ENCODE measurements around the gene GOLT1B.

The GOLT1B gene

DNA sequence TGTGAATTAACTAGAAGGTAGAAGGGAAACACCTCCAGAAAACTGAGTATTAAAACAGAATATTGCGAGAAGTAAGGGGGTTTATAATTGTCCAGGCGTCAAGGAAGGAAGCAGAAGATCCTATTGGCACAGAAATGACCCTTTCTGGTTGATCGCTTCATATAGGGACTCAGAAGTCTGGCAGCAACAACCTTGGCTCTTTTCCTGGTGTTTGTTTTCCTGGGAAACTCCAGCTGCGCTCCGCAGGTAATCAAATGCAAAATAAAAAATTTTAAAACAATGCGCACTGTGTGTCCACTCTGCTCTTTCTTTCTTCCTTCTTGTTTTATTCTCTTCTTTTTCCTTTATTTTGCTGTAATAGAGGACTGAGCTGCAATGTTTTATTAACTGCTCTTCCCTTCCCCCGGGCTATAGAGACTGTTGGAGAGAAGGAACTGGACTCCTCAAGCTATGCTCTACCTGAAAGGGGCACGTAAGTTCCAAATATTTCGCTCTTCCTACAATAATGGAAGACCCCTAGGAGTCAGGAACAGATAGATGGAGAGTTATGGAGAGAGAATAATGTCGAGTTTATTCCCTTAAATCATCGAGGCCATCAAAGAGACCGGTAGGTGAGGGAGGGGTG, 25.2 kb downstream of the GOLT1B start:
- Histone ChIP-seq H3K4me3 (ENCODE audit: low read length) (no peak overlapping the region), H3K27me3 (ENCODE audit: control insufficient read depth, insufficient read depth, low read length) (peaks cover 44% of the 10 kb centered on the region), H3K36me3 (ENCODE audit: control insufficient read depth, insufficient read depth, low read length) (no peaks in the 10 kb centered on the region), H3K9ac (ENCODE audit: low read length) (no peak overlapping the region), H3K9me3 (ENCODE audit: control insufficient read depth, low read length) (no peaks in the 10 kb centered on the region), H3K4me1 (ENCODE audit: control insufficient read depth, insufficient read depth, low read length) (peaks cover 4% of the 10 kb centered on the region)

DNA sequence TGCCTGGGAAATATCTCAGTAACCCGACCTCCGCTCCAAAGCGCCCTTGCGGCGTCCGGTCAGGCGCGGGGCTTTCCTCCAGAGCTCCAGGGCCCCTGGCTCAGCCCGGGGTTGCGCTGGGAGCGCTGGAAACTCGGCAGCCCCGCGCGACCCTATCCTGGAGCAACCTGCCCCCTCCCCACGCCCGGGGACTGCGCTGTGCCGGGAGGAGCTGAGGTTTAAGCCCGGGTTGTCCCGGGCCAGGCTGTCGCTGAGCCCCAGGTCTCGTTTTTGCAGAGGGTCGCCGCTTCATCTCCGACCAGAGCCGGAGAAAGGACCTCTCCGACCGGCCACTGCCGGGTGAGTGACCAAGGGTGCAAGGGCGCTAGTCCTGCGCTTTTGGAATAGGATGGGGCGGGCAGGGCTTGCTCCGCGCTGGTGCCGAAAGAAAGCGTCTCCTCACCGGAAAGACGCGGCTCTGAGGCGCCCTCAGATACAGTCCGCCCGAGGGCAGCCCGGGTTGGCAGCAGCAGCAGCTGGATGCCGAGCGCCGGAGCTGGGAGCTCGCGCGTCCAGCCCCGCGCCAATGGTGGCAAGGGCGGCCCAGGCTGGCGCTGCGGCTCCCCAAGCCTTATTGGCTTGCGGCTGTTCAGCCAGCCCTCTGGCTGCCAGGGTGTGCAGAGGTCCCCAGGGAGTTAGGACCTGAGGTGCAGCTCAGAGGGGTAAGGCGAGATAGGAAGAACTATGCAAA, 26.0 kb downstream of the GOLT1B start:
- H3K27me3 ChIP-seq (ENCODE audit: control insufficient read depth, insufficient read depth, low read length) = peaks cover 44% of the 10 kb centered on the region
- H3K4me1 ChIP-seq (ENCODE audit: control insufficient read depth, insufficient read depth, low read length) = peaks cover 4% of the 10 kb centered on the region
- H3K9ac ChIP-seq (ENCODE audit: low read length) = no peak overlapping the region
- H3K4me3 ChIP-seq (ENCODE audit: low read length) = no peak overlapping the region
- no peaks in the 10 kb centered on the region for H3K36me3 ChIP-seq (ENCODE audit: control insufficient read depth, insufficient read depth, low read length)
- no peaks in the 10 kb centered on the region for H3K9me3 ChIP-seq (ENCODE audit: control insufficient read depth, low read length)

DNA sequence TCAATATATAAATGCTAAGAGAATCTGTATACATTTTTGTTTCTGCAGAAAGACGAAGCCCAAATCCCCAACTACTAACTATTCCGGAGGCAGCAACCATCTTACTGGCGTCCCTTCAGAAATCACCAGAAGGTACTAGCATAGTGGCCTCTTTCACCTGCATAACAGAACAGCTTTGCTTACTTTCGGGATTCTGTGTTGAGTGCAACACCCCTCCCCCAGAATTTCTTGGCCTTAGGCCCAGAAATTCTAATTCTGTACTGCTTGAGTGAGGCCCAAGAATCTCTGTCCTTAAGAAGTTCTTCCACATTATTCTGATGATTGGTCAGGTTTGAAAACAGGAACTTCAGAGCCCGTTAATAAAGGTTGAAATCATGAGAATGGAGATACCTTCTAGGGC, 27.4 kb downstream of the GOLT1B start:
- Histone ChIP-seq H3K4me1 (ENCODE audit: control insufficient read depth, insufficient read depth, low read length) (peaks cover 4% of the 10 kb centered on the region), H3K4me3 (ENCODE audit: low read length) (no peak overlapping the region), H3K9me3 (ENCODE audit: control insufficient read depth, low read length) (no peaks in the 10 kb centered on the region), H3K36me3 (ENCODE audit: control insufficient read depth, insufficient read depth, low read length) (no peaks in the 10 kb centered on the region), H3K9ac (ENCODE audit: low read length) (no peak overlapping the region), H3K27me3 (ENCODE audit: control insufficient read depth, insufficient read depth, low read length) (peaks cover 44% of the 10 kb centered on the region)

DNA sequence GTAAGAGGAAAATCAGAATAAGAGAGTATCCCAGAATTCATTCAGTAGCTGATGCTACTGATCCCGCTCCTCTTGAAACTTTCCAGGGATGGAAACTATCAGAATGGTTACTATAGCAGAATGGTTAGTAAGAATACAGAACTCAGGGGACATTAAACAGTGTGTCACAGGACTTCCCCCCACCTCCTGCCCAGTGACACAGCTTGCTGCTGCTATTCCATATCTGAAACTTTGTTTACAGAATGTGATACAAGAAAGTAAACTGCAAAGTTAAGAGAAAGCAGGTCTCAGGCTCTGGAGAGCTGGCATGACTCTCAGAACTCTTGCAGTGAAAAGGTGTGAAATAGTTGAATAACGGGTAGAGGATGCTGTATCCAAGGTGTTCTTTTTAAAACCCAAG, 27.9 kb downstream of the GOLT1B start:
- Histone ChIP-seq H3K9me3 (ENCODE audit: control insufficient read depth, low read length) (no peaks in the 10 kb centered on the region), H3K36me3 (ENCODE audit: control insufficient read depth, insufficient read depth, low read length) (no peaks in the 10 kb centered on the region), H3K4me3 (ENCODE audit: low read length) (no peak overlapping the region), H3K9ac (ENCODE audit: low read length) (no peak overlapping the region), H3K27me3 (ENCODE audit: control insufficient read depth, insufficient read depth, low read length) (peaks cover 44% of the 10 kb centered on the region), H3K4me1 (ENCODE audit: control insufficient read depth, insufficient read depth, low read length) (peaks cover 4% of the 10 kb centered on the region)

DNA sequence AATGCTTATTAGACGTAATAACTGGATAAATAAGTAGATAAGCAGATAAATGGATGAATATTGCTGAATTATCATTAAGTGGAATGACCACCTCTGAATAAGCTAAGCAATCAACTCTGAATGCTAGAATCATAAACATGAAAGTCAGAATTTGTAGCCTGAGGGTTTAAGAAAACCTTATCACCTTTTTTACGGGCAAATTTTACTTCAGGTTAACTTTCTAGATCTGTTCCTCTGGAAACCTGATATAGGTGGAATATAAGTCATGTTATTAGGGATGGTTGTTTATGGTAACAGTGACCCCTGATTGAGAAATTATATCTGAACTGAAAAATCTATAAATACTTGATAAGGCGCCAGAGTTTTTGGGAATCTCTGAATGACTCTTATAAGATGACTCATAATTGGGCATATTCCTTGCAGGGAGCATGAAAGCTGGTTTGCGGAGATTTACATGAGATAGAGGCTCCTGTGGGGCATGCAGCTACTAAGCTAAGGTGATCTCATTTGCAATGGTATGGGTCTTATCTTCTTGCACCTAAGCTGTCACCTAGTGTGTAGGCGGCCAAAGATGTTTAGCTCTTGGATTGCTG, 36.6 kb downstream of the GOLT1B start:
- no peaks in the 10 kb centered on the region for H3K36me3 ChIP-seq (ENCODE audit: control insufficient read depth, insufficient read depth, low read length)
- H3K9me3 ChIP-seq (ENCODE audit: control insufficient read depth, low read length) = no peaks in the 10 kb centered on the region
- no peaks in the 10 kb centered on the region for H3K4me1 ChIP-seq (ENCODE audit: control insufficient read depth, insufficient read depth, low read length)
- H3K4me3 ChIP-seq (ENCODE audit: low read length) = no peak overlapping the region
- no peak overlapping the region for H3K9ac ChIP-seq (ENCODE audit: low read length)
- no peaks in the 10 kb centered on the region for H3K27me3 ChIP-seq (ENCODE audit: control insufficient read depth, insufficient read depth, low read length)

DNA sequence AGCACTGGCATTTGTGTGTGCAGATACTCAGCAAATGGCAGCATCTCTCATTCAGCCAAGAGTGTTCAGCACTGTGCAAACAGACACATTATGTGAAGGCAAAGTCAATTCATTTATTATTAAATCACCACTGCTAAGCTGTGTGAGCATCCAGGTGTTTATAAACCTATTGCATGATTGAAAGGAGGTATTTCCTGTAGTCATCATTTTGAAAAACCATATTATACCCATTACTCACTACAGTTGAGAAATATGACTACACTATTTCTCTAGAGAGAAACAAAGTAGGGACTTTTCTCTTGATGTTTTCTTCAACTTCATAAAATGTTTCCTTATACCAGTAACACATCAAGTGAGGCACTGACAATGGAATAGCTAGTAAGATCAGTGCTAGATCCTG, 38.2 kb downstream of the GOLT1B start:
- Histone ChIP-seq H3K9ac (ENCODE audit: low read length) (no peak overlapping the region), H3K9me3 (ENCODE audit: control insufficient read depth, low read length) (no peaks in the 10 kb centered on the region), H3K36me3 (ENCODE audit: control insufficient read depth, insufficient read depth, low read length) (no peaks in the 10 kb centered on the region), H3K4me3 (ENCODE audit: low read length) (no peak overlapping the region), H3K4me1 (ENCODE audit: control insufficient read depth, insufficient read depth, low read length) (no peaks in the 10 kb centered on the region), H3K27me3 (ENCODE audit: control insufficient read depth, insufficient read depth, low read length) (no peaks in the 10 kb centered on the region)

DNA sequence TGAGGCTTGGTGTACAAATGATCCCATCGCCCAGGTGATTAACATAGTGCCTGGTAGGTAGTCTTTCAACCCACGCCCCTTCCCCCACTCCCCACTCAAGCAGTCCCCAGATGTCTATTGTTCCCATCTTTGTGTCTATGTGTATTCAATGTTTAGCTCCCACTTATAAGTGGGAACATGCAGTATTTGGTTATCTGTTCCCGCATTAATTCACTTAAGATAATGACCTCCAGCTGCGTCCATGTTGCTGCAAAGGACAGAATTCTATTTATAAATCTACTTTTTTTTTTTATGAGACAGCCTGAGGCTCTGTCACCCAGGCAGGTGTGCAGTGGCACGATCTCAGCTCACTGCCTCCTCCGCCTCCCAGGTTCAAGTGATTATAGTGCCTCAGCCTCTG, 40.2 kb downstream of the GOLT1B start:
- Histone ChIP-seq H3K9ac (ENCODE audit: low read length) (no peak overlapping the region), H3K9me3 (ENCODE audit: control insufficient read depth, low read length) (no peaks in the 10 kb centered on the region), H3K27me3 (ENCODE audit: control insufficient read depth, insufficient read depth, low read length) (no peaks in the 10 kb centered on the region), H3K4me1 (ENCODE audit: control insufficient read depth, insufficient read depth, low read length) (no peaks in the 10 kb centered on the region), H3K4me3 (ENCODE audit: low read length) (no peak overlapping the region), H3K36me3 (ENCODE audit: control insufficient read depth, insufficient read depth, low read length) (no peaks in the 10 kb centered on the region)

DNA sequence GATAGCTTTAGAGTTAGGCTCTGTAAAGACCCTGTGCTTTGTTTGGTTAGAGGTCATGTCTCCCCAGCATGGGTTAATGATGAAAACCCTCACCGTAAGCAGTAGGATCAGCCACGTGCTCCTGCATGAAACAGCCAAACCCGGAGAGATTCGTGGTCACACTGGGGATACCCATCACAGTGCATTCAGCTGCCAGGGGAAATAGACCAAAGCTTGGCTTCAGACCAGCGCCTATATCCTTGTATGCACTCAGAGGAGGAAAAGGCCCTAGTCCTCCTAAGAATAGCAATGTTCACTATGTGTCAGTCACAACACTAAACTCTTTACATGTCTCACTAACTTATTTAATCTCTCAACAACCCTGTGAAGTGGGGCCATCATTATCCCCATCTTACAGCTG, 40.8 kb downstream of the GOLT1B start:
- H3K4me3 ChIP-seq (ENCODE audit: low read length) = no peak overlapping the region

DNA sequence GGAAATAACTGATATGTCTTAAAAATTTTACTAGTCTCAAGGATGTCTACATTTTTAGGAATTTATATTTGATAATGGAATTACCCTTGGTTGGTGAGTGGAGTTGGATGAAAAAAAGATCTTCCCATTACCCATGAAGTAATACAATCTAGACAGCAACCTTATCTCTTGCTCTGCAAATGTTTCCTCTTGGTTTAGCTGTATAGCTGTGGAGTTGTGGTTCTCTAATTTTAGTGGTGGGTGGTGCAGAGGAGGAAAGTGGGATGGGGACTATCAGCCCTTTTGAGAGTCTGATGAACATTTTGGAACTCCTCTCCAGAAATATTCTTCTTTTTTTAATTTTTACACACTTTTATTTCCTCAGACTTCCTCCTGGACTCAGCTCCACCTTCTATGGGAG, 41.6 kb downstream of the GOLT1B start:
- no peak overlapping the region for H3K9ac ChIP-seq (ENCODE audit: low read length)
- no peak overlapping the region for H3K4me3 ChIP-seq (ENCODE audit: low read length)
- no peaks in the 10 kb centered on the region for H3K27me3 ChIP-seq (ENCODE audit: control insufficient read depth, insufficient read depth, low read length)
- H3K36me3 ChIP-seq (ENCODE audit: control insufficient read depth, insufficient read depth, low read length) = no peaks in the 10 kb centered on the region
- no peaks in the 10 kb centered on the region for H3K4me1 ChIP-seq (ENCODE audit: control insufficient read depth, insufficient read depth, low read length)
- no peaks in the 10 kb centered on the region for H3K9me3 ChIP-seq (ENCODE audit: control insufficient read depth, low read length)

More for the DNA sequence above, 40.8 kb downstream of the GOLT1B start:
- Histone ChIP-seq H3K9me3 (ENCODE audit: control insufficient read depth, low read length) (no peaks in the 10 kb centered on the region), H3K4me1 (ENCODE audit: control insufficient read depth, insufficient read depth, low read length) (no peaks in the 10 kb centered on the region), H3K36me3 (ENCODE audit: control insufficient read depth, insufficient read depth, low read length) (no peaks in the 10 kb centered on the region), H3K9ac (ENCODE audit: low read length) (no peak overlapping the region), H3K27me3 (ENCODE audit: control insufficient read depth, insufficient read depth, low read length) (no peaks in the 10 kb centered on the region)

DNA sequence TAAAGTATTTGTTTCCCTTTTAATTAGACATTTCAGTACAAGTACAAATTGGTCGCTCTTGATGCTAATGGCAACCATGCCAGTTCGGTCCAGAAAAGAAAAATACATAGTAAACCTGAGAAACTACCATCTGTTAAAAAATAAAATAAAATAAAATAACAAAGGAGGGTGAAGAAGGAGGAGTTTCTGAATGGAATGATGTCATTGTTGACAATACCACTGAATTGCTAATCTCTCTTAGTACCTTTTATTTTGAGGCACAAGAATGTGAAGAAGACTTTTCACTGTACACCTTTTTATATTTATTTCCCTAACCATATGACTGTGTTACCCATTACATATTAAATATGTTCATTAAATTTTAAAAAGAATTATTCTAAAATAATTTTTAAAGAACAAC, 44.0 kb downstream of the GOLT1B start:
- H3K4me3 ChIP-seq (ENCODE audit: low read length) = no peak overlapping the region
- no peaks in the 10 kb centered on the region for H3K27me3 ChIP-seq (ENCODE audit: control insufficient read depth, insufficient read depth, low read length)
- H3K36me3 ChIP-seq (ENCODE audit: control insufficient read depth, insufficient read depth, low read length) = no peaks in the 10 kb centered on the region
- no peaks in the 10 kb centered on the region for H3K9me3 ChIP-seq (ENCODE audit: control insufficient read depth, low read length)
- H3K4me1 ChIP-seq (ENCODE audit: control insufficient read depth, insufficient read depth, low read length) = no peaks in the 10 kb centered on the region
- no peak overlapping the region for H3K9ac ChIP-seq (ENCODE audit: low read length)

DNA sequence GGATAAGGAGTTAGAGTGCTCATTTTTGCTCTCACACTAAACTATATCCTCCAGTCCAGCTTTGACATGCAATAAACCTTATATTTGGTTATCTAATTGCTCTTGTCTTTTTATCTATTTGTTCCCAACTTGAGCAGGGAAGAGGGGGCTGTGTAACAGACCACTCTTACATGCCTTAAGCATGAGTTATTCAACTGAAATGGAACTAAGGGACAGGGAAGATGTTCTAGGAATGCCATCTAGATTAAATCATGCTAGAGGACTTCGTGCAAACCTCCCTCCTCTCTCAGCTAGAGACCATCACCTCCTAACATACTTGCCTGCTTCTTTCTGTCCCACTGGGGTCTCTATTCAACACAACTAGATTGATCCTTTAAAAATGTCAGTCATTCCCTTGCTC, 45.1 kb downstream of the GOLT1B start:
- no peaks in the 10 kb centered on the region for H3K36me3 ChIP-seq (ENCODE audit: control insufficient read depth, insufficient read depth, low read length)
- no peak overlapping the region for H3K9ac ChIP-seq (ENCODE audit: low read length)
- H3K4me1 ChIP-seq (ENCODE audit: control insufficient read depth, insufficient read depth, low read length) = no peaks in the 10 kb centered on the region

DNA sequence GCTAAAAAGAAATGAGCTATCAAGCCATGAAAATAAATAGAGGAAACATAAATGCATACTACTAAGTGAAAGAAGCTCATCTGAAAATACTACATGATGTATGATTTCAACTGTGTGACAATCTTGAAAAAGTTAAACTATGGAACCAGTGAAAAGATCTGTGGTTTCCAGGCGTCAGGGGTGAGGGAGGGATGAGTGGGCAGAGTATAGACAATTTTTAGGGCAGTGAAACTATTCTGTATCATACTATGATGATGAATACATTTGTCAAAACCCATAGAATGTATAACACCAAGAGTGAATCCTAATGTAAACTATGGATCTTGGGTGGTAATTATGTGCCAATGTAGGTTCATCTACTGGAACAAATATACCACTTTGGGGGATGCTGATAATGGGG, 45.8 kb downstream of the GOLT1B start:
- no peaks in the 10 kb centered on the region for H3K27me3 ChIP-seq (ENCODE audit: control insufficient read depth, insufficient read depth, low read length)
- H3K4me1 ChIP-seq (ENCODE audit: control insufficient read depth, insufficient read depth, low read length) = no peaks in the 10 kb centered on the region
- H3K9me3 ChIP-seq (ENCODE audit: control insufficient read depth, low read length) = no peaks in the 10 kb centered on the region
- no peaks in the 10 kb centered on the region for H3K36me3 ChIP-seq (ENCODE audit: control insufficient read depth, insufficient read depth, low read length)
- H3K9ac ChIP-seq (ENCODE audit: low read length) = no peak overlapping the region
- no peak overlapping the region for H3K4me3 ChIP-seq (ENCODE audit: low read length)

More for the DNA sequence above, 45.1 kb downstream of the GOLT1B start:
- no peaks in the 10 kb centered on the region for H3K9me3 ChIP-seq (ENCODE audit: control insufficient read depth, low read length)
- no peaks in the 10 kb centered on the region for H3K27me3 ChIP-seq (ENCODE audit: control insufficient read depth, insufficient read depth, low read length)
- no peak overlapping the region for H3K4me3 ChIP-seq (ENCODE audit: low read length)
